GM21381 (cell line): ENCODE results near the gene SUSD6.
A peak's percentile ranks its signal among the peaks of the same experiment; 100 is the strongest.
"Not testable (repeated sequence)": the region's sequence is repeated elsewhere in the genome, so short reads cannot be mapped to it uniquely, and the experiment has no call there.

Experiments used
- ATAC-seq: cut with Tn5 transposase; IDR thresholded peaks from one replicate; pipeline ENCODE4 v1.9.1; 2021; ENCODE audit warnings: mild to moderate bottlenecking, moderate library complexity; ENCODE audit not compliant: unreplicated experiment

Gene SUSD6

GRCh38 chr14:69591317-69591716, 20.1 kb upstream of the SUSD6 start:
- no peak for ATAC-seq

- no peak for ATAC-seq
Observed at GRCh38 chr14:69593018-69593677, 18.2 kb upstream of the SUSD6 start.

GRCh38 chr14:69594846-69595245, 16.6 kb upstream of the SUSD6 start:
- no peak for ATAC-seq

GRCh38 chr14:69595336-69595735, 16.1 kb upstream of the SUSD6 start:
- ATAC-seq: no peak

GRCh38 chr14:69599431-69599830, 12.0 kb upstream of the SUSD6 start:
- not testable (repeated sequence) for ATAC-seq

GRCh38 chr14:69600304-69600891, 11.0 kb upstream of the SUSD6 start:
- no peak for ATAC-seq

GRCh38 chr14:69605738-69606137, 5.7 kb upstream of the SUSD6 start:
- ATAC-seq: no peak

GRCh38 chr14:69606258-69607184, 4.9 kb upstream of the SUSD6 start:
- ATAC-seq: no peak

- ATAC-seq: no peak
Observed at GRCh38 chr14:69610020-69610873, 1.1 kb upstream of the SUSD6 start.

GRCh38 chr14:69610874-69611171, 573 bp upstream of the SUSD6 start:
- ATAC-seq: no peak

GRCh38 chr14:69612014-69612782, 802 bp downstream of the SUSD6 start:
- peak; percentile 16 for ATAC-seq

- ATAC-seq: no peak
Observed at GRCh38 chr14:69612783-69613130, 1.4 kb downstream of the SUSD6 start.

- no peak for ATAC-seq
Observed at GRCh38 chr14:69613312-69614073, 2.1 kb downstream of the SUSD6 start.

- ATAC-seq: no peak
Observed at GRCh38 chr14:69614592-69614991, 3.2 kb downstream of the SUSD6 start.

- no peak for ATAC-seq
Observed at GRCh38 chr14:69615121-69615495, 3.7 kb downstream of the SUSD6 start.

GRCh38 chr14:69615496-69616407, 4.4 kb downstream of the SUSD6 start:
- peak; percentile 49 for ATAC-seq

- no peak for ATAC-seq
Observed at GRCh38 chr14:69616408-69616773, 5.0 kb downstream of the SUSD6 start.

- no peak for ATAC-seq
Observed at GRCh38 chr14:69617796-69618195, 6.4 kb downstream of the SUSD6 start.

GRCh38 chr14:69619012-69619411, 7.6 kb downstream of the SUSD6 start:
- no peak for ATAC-seq
